Testis (tissue), 3 donors: ENCODE measurements around the gene TELO2. TPM values are rescaled to one million over a fixed set of nuclear protein-coding genes. Genes with fewer than 3 reads are reported as not detected.

Experiments used
- DNase-seq: peaks from one replicate; pipeline ENCODE4 v3.0.0-alpha.2; 2019
- H3K27ac ChIP-seq, 2 donors: fragments of 200-600 bp; sonication (generic); one replicate each; pipeline ENCODE4 v1.5.1; 2019
- H3K27me3 ChIP-seq: fragments of 200-600 bp; sonication (generic); one replicate; pipeline ENCODE4 v1.5.1; 2019
- H3K36me3 ChIP-seq: fragments of 200-600 bp; sonication (generic); one replicate; pipeline ENCODE4 v1.5.1; 2017; ENCODE audit warnings: low read depth; ENCODE audit errors: missing control alignments
- H3K4me1 ChIP-seq: fragments of 200-600 bp; sonication (generic); one replicate; pipeline ENCODE4 v1.5.1; 2019
- H3K4me3 ChIP-seq, 2 donors: fragments of 200-600 bp; sonication (generic); one replicate each; pipeline ENCODE4 v1.5.1; 2017 to 2019
- H3K9me3 ChIP-seq: fragments of 200-600 bp; sonication (generic); one replicate; pipeline ENCODE4 v1.5.1; 2017
- POLR2A ChIP-seq: fragments of 450-650 bp; IDR thresholded peaks from one replicate; pipeline ENCODE4 v1.6.1; 2017; ENCODE audit warnings: antibody characterized with exemption, mild to moderate bottlenecking, moderate library complexity
- WGBS, 2 donors: methylation state at CpG; one replicate each; pipeline ENCODE4 v1.1.5; 2018; 5-methylcytosine and 5-hydroxymethylcytosine counted together
- intact Hi-C: fragments of 100-400 bp; cut with DNase I; formaldehyde crosslinking; loops from one replicate; pipeline ENCODE4 v1.15.1; 2023; ENCODE audit warnings: low total_unique reads
- polyA plus RNA-seq: library from polyadenylated mRNA; stranded (reverse); fragments of 350-450 nt; fragmentation: Illumina TruSeq; extraction: RNeasy Lipid Tissue Mini Kit (QIAGEN cat#74804); gene quantifications from one replicate; pipeline ENCODE4 v1.2.3, GENCODE V29; 2014; ENCODE audit warnings: low read depth, low replicate concordance; ENCODE audit not compliant: insufficient read depth
- total RNA-seq, 2 donors: library from RNA; depleted of rRNA; stranded (reverse); fragments of >200 nt; gene quantifications; one replicate each; pipeline ENCODE4 v1.2.3, GENCODE V29; 2016
- TF ChIP-seq, protein P1 (sequence below), 3 experiments: fragments of 450-650 bp in 2 of 3; fragments of 200-600 bp in 1 of 3; sonication (generic) in 1 of 3; IDR thresholded peaks; one replicate each; pipeline ENCODE4 v1.5.1; 2016 to 2019; ENCODE audit warnings: antibody characterized with exemption in 3 of 3, mild to moderate bottlenecking in 2 of 3, moderate library complexity in 1 of 3

The TELO2 gene
- total and polyA plus RNA-seq, 3 donors from 2014 or later = 25.7 to 46.0 (median 45.2) TPM

GRCh38 chr16:1557074-1557473, 63.9 kb downstream of the TELO2 start:
- no peak overlapping the region for H3K4me3 ChIP-seq
- WGBS, 2 donors = 91 to 92% methylated on average over 16 of the region's 16 CpGs
- H3K4me1 ChIP-seq = peaks cover 15% of the 10 kb centered on the region
- no peak overlapping the region for H3K27ac ChIP-seq
- TF ChIP-seq, protein P1, sequence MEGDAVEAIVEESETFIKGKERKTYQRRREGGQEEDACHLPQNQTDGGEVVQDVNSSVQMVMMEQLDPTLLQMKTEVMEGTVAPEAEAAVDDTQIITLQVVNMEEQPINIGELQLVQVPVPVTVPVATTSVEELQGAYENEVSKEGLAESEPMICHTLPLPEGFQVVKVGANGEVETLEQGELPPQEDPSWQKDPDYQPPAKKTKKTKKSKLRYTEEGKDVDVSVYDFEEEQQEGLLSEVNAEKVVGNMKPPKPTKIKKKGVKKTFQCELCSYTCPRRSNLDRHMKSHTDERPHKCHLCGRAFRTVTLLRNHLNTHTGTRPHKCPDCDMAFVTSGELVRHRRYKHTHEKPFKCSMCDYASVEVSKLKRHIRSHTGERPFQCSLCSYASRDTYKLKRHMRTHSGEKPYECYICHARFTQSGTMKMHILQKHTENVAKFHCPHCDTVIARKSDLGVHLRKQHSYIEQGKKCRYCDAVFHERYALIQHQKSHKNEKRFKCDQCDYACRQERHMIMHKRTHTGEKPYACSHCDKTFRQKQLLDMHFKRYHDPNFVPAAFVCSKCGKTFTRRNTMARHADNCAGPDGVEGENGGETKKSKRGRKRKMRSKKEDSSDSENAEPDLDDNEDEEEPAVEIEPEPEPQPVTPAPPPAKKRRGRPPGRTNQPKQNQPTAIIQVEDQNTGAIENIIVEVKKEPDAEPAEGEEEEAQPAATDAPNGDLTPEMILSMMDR (IDR thresholded peaks at IDR 0.05) = no peak
- no peak for TF ChIP-seq POLR2A
- H3K36me3 ChIP-seq = no peaks in the 10 kb centered on the region
- H3K9me3 ChIP-seq = no peaks in the 10 kb centered on the region
- no peak for DNase-seq
- intact Hi-C loops = no loop called here
- no peaks in the 10 kb centered on the region for H3K27me3 ChIP-seq

- 91 to 95% methylated on average over 11 of the region's 11 CpGs for WGBS, 2 donors
Observed at GRCh38 chr16:1557576-1557975, 64.4 kb downstream of the TELO2 start.

DNA sequence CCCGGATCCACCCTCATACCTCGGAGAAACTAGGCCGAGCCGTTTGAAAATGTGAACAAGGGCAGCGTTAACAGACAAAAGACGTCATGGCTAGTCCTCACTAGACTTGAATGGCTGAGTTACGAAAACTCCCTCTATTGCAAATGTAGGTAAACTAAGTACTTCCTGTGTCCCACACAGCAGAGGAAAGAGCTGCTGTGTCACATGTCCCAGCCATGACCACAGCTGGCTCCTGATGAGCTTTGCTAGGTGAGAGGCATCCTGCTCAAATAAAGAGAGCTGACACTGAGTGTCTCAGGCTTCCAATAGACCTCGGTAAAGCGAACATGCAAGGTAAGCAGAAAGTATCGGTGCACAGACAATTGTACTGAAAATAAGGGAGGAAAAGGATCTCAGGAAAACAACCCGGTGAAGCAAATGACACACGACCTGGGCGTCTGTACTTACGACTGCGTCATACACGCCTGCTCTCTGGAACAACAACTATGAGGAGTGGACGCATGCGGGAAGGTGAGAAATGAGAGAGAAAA, 66.4 kb downstream of the TELO2 start:
- TF ChIP-seq, protein P1 (IDR thresholded peaks at IDR 0.05) = no peak
- TF ChIP-seq POLR2A = no peak
- H3K36me3 ChIP-seq = no peaks in the 10 kb centered on the region

More at GRCh38 chr16:1557576-1557975, 64.4 kb downstream of the TELO2 start:
- intact Hi-C loops = no loop called here
- peaks cover 15% of the 10 kb centered on the region for H3K4me1 ChIP-seq
- TF ChIP-seq, protein P1 (IDR thresholded peaks at IDR 0.05) = no peak
- no peak for TF ChIP-seq POLR2A
- no peak for DNase-seq
- no peak overlapping the region for H3K4me3 ChIP-seq
- H3K36me3 ChIP-seq = no peaks in the 10 kb centered on the region
- H3K27me3 ChIP-seq = no peaks in the 10 kb centered on the region
- no peak overlapping the region for H3K27ac ChIP-seq
- no peaks in the 10 kb centered on the region for H3K9me3 ChIP-seq

More for the DNA sequence above, 66.4 kb downstream of the TELO2 start:
- DNase-seq = no peak
- Histone ChIP-seq H3K9me3 (no peaks in the 10 kb centered on the region), H3K27ac (no peak overlapping the region), H3K4me1 (peaks cover 5% of the 10 kb centered on the region), H3K27me3 (no peaks in the 10 kb centered on the region), H3K4me3 (no peak overlapping the region)
- intact Hi-C loops = no loop called here
- WGBS, 2 donors = 87 to 89% methylated on average over 18 of the region's 18 CpGs

Other genes starting within 250 kb of the TELO2 start
- gene TPSD1, start 237.3 kb upstream of the TELO2 start, total RNA-seq = 1 to 10 TPM; 1.1 to 1.6 TPM
- gene TPSD1, start 237.3 kb upstream of the TELO2 start, polyA plus RNA-seq = 1.1 TPM
- gene UBE2I, start 183.7 kb upstream of the TELO2 start, total RNA-seq = 100 to 1,000 TPM; 116 to 127 TPM
- 143 TPM for gene UBE2I, start 183.7 kb upstream of the TELO2 start, polyA plus RNA-seq
- gene BAIAP3, start 159.7 kb upstream of the TELO2 start, total RNA-seq = 10 to 100 TPM; 29.8 to 60.4 TPM
- gene BAIAP3, start 159.7 kb upstream of the TELO2 start, polyA plus RNA-seq = 23.0 TPM
- gene TSR3, start 141.5 kb upstream of the TELO2 start, total RNA-seq = 10 to 100 TPM; 79.4 to 89.5 TPM
- gene TSR3, start 141.5 kb upstream of the TELO2 start, polyA plus RNA-seq = 40.9 TPM
- gene GNPTG, start 141.4 kb upstream of the TELO2 start, total RNA-seq = 100 to 1,000 TPM; 106 to 150 TPM
- 67.8 TPM for gene GNPTG, start 141.4 kb upstream of the TELO2 start, polyA plus RNA-seq
- gene UNKL, start 78.7 kb upstream of the TELO2 start, total RNA-seq = 10 to 100 TPM; 49.2 to 49.9 TPM
- gene UNKL, start 78.7 kb upstream of the TELO2 start, polyA plus RNA-seq = 23.7 TPM
- 10 to 100 TPM; 22.8 to 27.7 TPM for gene UQCC4, start 72.6 kb upstream of the TELO2 start, total RNA-seq
- gene UQCC4, start 72.6 kb upstream of the TELO2 start, polyA plus RNA-seq = 17.5 TPM
- under 1 TPM; 0.31 to 0.71 TPM for gene PERCC1, start 62.3 kb upstream of the TELO2 start, total RNA-seq
- gene PERCC1, start 62.3 kb upstream of the TELO2 start, polyA plus RNA-seq = not detected
- gene CCDC154, start 48.8 kb upstream of the TELO2 start, total RNA-seq = 10 to 100 TPM in 1 of 2 donors, 1 to 10 TPM in 1; 7.6 to 18.0 TPM
- 14.8 TPM for gene CCDC154, start 48.8 kb upstream of the TELO2 start, polyA plus RNA-seq
- 100 to 1,000 TPM; 152 to 160 TPM for gene CLCN7, start 18.3 kb upstream of the TELO2 start, total RNA-seq
- gene CLCN7, start 18.3 kb upstream of the TELO2 start, polyA plus RNA-seq = 79.6 TPM
- 1 to 10 TPM; 1.7 to 3.4 TPM for gene PTX4, start 4.4 kb upstream of the TELO2 start, total RNA-seq
- gene PTX4, start 4.4 kb upstream of the TELO2 start, polyA plus RNA-seq = 1.3 TPM
- gene TMEM204, start 40.3 kb downstream of the TELO2 start, total RNA-seq = 10 to 100 TPM; 19.4 to 21.4 TPM
- gene TMEM204, start 40.3 kb downstream of the TELO2 start, polyA plus RNA-seq = 13.7 TPM
- 10 to 100 TPM; 57.4 to 74.0 TPM for gene IFT140, start 118.7 kb downstream of the TELO2 start, total RNA-seq
- gene IFT140, start 118.7 kb downstream of the TELO2 start, polyA plus RNA-seq = 113 TPM
- gene CRAMP1, start 119.0 kb downstream of the TELO2 start, total RNA-seq = 10 to 100 TPM; 54.8 to 65.1 TPM
- 54.1 TPM for gene CRAMP1, start 119.0 kb downstream of the TELO2 start, polyA plus RNA-seq
- 10 to 100 TPM; 25.8 to 27.9 TPM for gene JPT2, start 184.9 kb downstream of the TELO2 start, total RNA-seq
- 45.2 TPM for gene JPT2, start 184.9 kb downstream of the TELO2 start, polyA plus RNA-seq
- 100 to 1,000 TPM; 128 to 154 TPM for gene MAPK8IP3, start 212.8 kb downstream of the TELO2 start, total RNA-seq
- 52.7 TPM for gene MAPK8IP3, start 212.8 kb downstream of the TELO2 start, polyA plus RNA-seq